Chondrocyte (in vitro differentiated cells): ENCODE data around the gene RPIA. TPM values are rescaled to one million over a fixed set of nuclear protein-coding genes. Genes with fewer than 3 reads are reported as not detected.
"Not testable (repeated sequence)": the region's sequence is repeated elsewhere in the genome, so short reads cannot be mapped to it uniquely, and the experiment has no call there.

Source experiments
- DNase-seq: peaks from one replicate; pipeline ENCODE4 v3.0.0; 2021; ENCODE audit warnings: mixed read lengths, low spot score
- H3K27ac Mint-ChIP-seq: one replicate; pipeline ENCODE4 v1.8.0; 2021; ENCODE audit warnings: mild to moderate bottlenecking, moderate library complexity, mixed read lengths; ENCODE audit not compliant: unreplicated experiment
- H3K27me3 Mint-ChIP-seq: 2 replicates; pipeline ENCODE4 v1.8.0; 2021; ENCODE audit warnings: low read depth, mixed read lengths
- H3K36me3 Mint-ChIP-seq: 2 replicates; pipeline ENCODE4 v1.8.0; 2021; ENCODE audit warnings: low read depth, mixed read lengths
- H3K4me1 Mint-ChIP-seq: 2 replicates; pipeline ENCODE4 v1.8.0; 2021; ENCODE audit warnings: low read depth, mild to moderate bottlenecking, mixed read lengths
- H3K4me3 Mint-ChIP-seq: one replicate; pipeline ENCODE4 v1.8.0; 2021; ENCODE audit warnings: mild to moderate bottlenecking, moderate library complexity, mixed read lengths; ENCODE audit not compliant: unreplicated experiment
- H3K9me3 Mint-ChIP-seq: 2 replicates; pipeline ENCODE4 v1.8.0; 2021; ENCODE audit warnings: low read depth, mixed read lengths
- CTCF ChIP-seq: fragments of 200-600 bp; sonication (generic); IDR thresholded peaks from 2 replicates; pipeline ENCODE4 v1.5.0; 2021; ENCODE audit warnings: antibody characterized with exemption, mild to moderate bottlenecking, moderate library complexity
- total RNA-seq: library from RNA; stranded (reverse); gene quantifications from 3 replicates; pipeline ENCODE4 v1.2.1, GENCODE V29; 2021

Gene RPIA
- total RNA-seq, 1 donor from 2014 or later = 8.6 TPM

- Mint-ChIP-seq H3K36me3 (peaks cover 11% of the 10 kb centered on the region), H3K4me3 (no peak overlapping the region), H3K9me3 (peaks cover 17% of the 10 kb centered on the region), H3K4me1 (peaks cover 5% of the 10 kb centered on the region), H3K27me3 (no peaks in the 10 kb centered on the region), H3K27ac (no peak overlapping the region)
- TF ChIP-seq CTCF = no peak
- DNase-seq = no peak
Observed at GRCh38 chr2:88757025-88757424, 65.6 kb downstream of the RPIA start.

- H3K4me1 Mint-ChIP-seq, H3K4me3 Mint-ChIP-seq, H3K27me3 Mint-ChIP-seq, H3K36me3 Mint-ChIP-seq, DNase-seq, H3K27ac Mint-ChIP-seq: not testable (repeated sequence)
- H3K9me3 Mint-ChIP-seq = peaks cover 19% of the 10 kb centered on the region
Observed at GRCh38 chr2:88758702-88759101, 67.2 kb downstream of the RPIA start.

- H3K4me1 Mint-ChIP-seq = peaks cover 3% of the 10 kb centered on the region
- no peak for DNase-seq
- H3K36me3 Mint-ChIP-seq = peaks cover 7% of the 10 kb centered on the region
- no peak for TF ChIP-seq CTCF
- H3K27me3 Mint-ChIP-seq = peaks cover 13% of the 10 kb centered on the region
- H3K27ac Mint-ChIP-seq = no peak overlapping the region
- H3K9me3 Mint-ChIP-seq = peaks cover 19% of the 10 kb centered on the region
- H3K4me3 Mint-ChIP-seq = no peak overlapping the region
Observed at GRCh38 chr2:88760819-88761598, 69.5 kb downstream of the RPIA start.

GRCh38 chr2:88764141-88764849 is 72.8 kb downstream of the RPIA start:
- Mint-ChIP-seq H3K9me3 (peaks cover 3% of the 10 kb centered on the region), H3K27ac (no peak overlapping the region), H3K27me3 (peaks cover 17% of the 10 kb centered on the region), H3K4me3 (no peak overlapping the region), H3K4me1 (peaks cover 3% of the 10 kb centered on the region), H3K36me3 (no peaks in the 10 kb centered on the region)
- DNase-seq = no peak
- TF ChIP-seq CTCF = no peak

- no peak for TF ChIP-seq CTCF
- Mint-ChIP-seq H3K9me3 (peaks cover 3% of the 10 kb centered on the region), H3K27me3 (peaks cover 17% of the 10 kb centered on the region), H3K4me3 (no peak overlapping the region), H3K27ac (no peak overlapping the region), H3K36me3 (no peaks in the 10 kb centered on the region), H3K4me1 (peaks cover 3% of the 10 kb centered on the region)
- DNase-seq = no peak
Observed at GRCh38 chr2:88764850-88765153, 73.3 kb downstream of the RPIA start.
